Endothelial cell (in vitro differentiated cells): ENCODE results near the gene ARHGEF40. TPM values are rescaled to one million over a fixed set of nuclear protein-coding genes. Genes with fewer than 3 reads are reported as not detected.

Experiments used
- DNase-seq: peaks from one replicate; pipeline ENCODE4 v3.0.0; 2021; ENCODE audit warnings: low spot score
- H3K27ac Mint-ChIP-seq: one replicate; pipeline ENCODE4 v1.8.0; 2021; ENCODE audit warnings: mixed read lengths, inconsistent platforms; ENCODE audit not compliant: unreplicated experiment
- H3K27me3 Mint-ChIP-seq: one replicate; pipeline ENCODE4 v1.8.0; 2021; ENCODE audit warnings: mild to moderate bottlenecking, moderate library complexity, mixed read lengths, inconsistent platforms; ENCODE audit not compliant: unreplicated experiment
- H3K36me3 Mint-ChIP-seq: one replicate; pipeline ENCODE4 v1.8.0; 2021; ENCODE audit warnings: mild to moderate bottlenecking, low read depth, mixed read lengths, inconsistent platforms; ENCODE audit not compliant: unreplicated experiment
- H3K4me1 Mint-ChIP-seq: one replicate; pipeline ENCODE4 v1.8.0; 2021; ENCODE audit warnings: mild to moderate bottlenecking, mixed read lengths, inconsistent platforms; ENCODE audit not compliant: unreplicated experiment
- H3K4me3 Mint-ChIP-seq: one replicate; pipeline ENCODE4 v1.8.0; 2021; ENCODE audit warnings: mild to moderate bottlenecking, mixed read lengths, inconsistent platforms; ENCODE audit not compliant: unreplicated experiment
- H3K9me3 Mint-ChIP-seq: one replicate; pipeline ENCODE4 v1.8.0; 2021; ENCODE audit warnings: mixed read lengths, inconsistent platforms; ENCODE audit not compliant: unreplicated experiment
- total RNA-seq: library from RNA; stranded (reverse); fragmentation: NEBNext Ultra II Directional; extraction: Animal tissue kit (Norgen Biotek cat#: 25700); gene quantifications from one replicate; pipeline ENCODE4 v1.2.1, GENCODE V29; 2021; ENCODE audit not compliant: unreplicated experiment
- TF ChIP-seq, protein P1 (sequence below): fragments of 200-600 bp; sonication (generic); IDR thresholded peaks from one replicate; pipeline ENCODE4 v1.5.0; 2021; ENCODE audit warnings: antibody characterized with exemption; ENCODE audit not compliant: unreplicated experiment

The ARHGEF40 gene
- total RNA-seq, 1 donor from 2014 or later, result 12.5 TPM

DNA sequence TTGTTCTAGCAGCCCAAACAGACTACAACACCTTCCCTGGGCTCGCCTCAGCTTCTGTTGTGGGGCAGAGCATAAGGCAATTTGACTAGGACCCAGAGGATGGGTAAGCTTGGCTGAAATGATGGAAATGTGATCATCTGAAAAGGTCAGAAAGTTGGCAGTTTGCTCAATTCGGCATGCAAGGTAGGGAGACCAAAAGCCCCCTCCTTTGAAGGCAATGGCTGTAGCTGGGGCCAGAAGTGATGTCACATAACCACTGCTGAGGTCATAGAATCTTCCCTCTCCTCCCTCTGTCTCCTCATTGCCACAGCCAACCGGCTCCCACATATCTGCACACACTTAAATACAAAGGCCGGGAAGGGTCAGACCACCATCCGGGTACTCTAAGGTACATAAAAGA, 40.2 kb upstream of the ARHGEF40 start, which contains the start of gene TPPP2:
TPPP2 (plus strand) TSS at position 301 of the 400 bp plus-strand sequence. CDS start 365 bp downstream, outside the sequence.
- Mint-ChIP-seq H3K4me3 (no peak within 1 kb of the TSS), H3K27me3 (peaks cover 20% of the 10 kb centered on the region), H3K9me3 (no peaks in the 10 kb centered on the region), H3K36me3 (no peaks in the 10 kb centered on the region), H3K4me1 (peaks cover 4% of the 10 kb centered on the region), H3K27ac (no peak within 1 kb of the TSS)
- DNase-seq, result no peak
- TF ChIP-seq, protein P1, sequence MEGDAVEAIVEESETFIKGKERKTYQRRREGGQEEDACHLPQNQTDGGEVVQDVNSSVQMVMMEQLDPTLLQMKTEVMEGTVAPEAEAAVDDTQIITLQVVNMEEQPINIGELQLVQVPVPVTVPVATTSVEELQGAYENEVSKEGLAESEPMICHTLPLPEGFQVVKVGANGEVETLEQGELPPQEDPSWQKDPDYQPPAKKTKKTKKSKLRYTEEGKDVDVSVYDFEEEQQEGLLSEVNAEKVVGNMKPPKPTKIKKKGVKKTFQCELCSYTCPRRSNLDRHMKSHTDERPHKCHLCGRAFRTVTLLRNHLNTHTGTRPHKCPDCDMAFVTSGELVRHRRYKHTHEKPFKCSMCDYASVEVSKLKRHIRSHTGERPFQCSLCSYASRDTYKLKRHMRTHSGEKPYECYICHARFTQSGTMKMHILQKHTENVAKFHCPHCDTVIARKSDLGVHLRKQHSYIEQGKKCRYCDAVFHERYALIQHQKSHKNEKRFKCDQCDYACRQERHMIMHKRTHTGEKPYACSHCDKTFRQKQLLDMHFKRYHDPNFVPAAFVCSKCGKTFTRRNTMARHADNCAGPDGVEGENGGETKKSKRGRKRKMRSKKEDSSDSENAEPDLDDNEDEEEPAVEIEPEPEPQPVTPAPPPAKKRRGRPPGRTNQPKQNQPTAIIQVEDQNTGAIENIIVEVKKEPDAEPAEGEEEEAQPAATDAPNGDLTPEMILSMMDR, result no peak

GRCh38 chr14:21030531-21030930, 39.6 kb upstream of the ARHGEF40 start:
- no peak for DNase-seq
- TF ChIP-seq, protein P1, result no peak
- H3K27me3 Mint-ChIP-seq, result peaks cover 23% of the 10 kb centered on the region
- H3K9me3 Mint-ChIP-seq, result no peaks in the 10 kb centered on the region
- no peak overlapping the region for H3K4me3 Mint-ChIP-seq
- peaks cover 4% of the 10 kb centered on the region for H3K4me1 Mint-ChIP-seq
- no peaks in the 10 kb centered on the region for H3K36me3 Mint-ChIP-seq
- H3K27ac Mint-ChIP-seq, result no peak overlapping the region

GRCh38 chr14:21032326-21033132, 37.6 kb upstream of the ARHGEF40 start:
- Mint-ChIP-seq H3K27me3 (peaks cover 19% of the 10 kb centered on the region), H3K9me3 (no peaks in the 10 kb centered on the region), H3K4me3 (no peak overlapping the region), H3K27ac (no peak overlapping the region), H3K36me3 (no peaks in the 10 kb centered on the region), H3K4me1 (no peaks in the 10 kb centered on the region)
- TF ChIP-seq, protein P1, result no peak
- DNase-seq, result no peak

DNA sequence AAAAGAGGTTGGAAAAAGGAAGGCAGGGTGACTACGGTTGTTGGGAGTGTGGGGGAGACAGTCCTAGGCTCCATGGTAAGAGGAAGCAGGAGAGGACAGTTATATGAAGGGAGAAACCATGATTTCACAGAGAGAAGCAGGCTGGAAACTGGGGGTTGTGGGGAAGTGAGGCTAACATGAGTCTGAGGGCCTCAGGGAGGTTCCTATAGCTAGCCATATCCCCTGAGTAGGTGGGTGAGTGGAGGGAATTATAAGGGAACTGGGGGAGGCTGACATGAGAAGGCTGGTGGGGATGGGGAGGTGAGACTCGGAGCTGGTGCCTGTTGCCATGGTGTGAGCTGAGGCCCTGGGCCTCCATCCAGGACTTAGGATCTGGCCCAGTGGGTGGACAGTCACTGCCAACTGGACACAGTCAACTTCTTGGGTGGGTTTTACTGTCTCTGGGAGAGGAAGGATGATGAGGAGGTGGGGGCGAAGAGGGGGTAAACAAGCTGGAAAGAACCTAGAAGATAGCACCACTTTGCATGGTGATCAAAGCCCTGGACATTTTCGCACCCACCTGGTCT, 36.9 kb upstream of the ARHGEF40 start:
- no peaks in the 10 kb centered on the region for H3K36me3 Mint-ChIP-seq
- H3K4me1 Mint-ChIP-seq, result peaks cover under 1% of the 10 kb centered on the region
- no peak overlapping the region for H3K27ac Mint-ChIP-seq
- DNase-seq, result no peak
- no peaks in the 10 kb centered on the region for H3K9me3 Mint-ChIP-seq
- TF ChIP-seq, protein P1, result no peak
- H3K27me3 Mint-ChIP-seq, result peaks cover 19% of the 10 kb centered on the region
- no peak overlapping the region for H3K4me3 Mint-ChIP-seq

- Mint-ChIP-seq H3K9me3 (no peaks in the 10 kb centered on the region), H3K4me1 (peaks cover 14% of the 10 kb centered on the region), H3K27ac (no peak within 1 kb of the TSS), H3K27me3 (peaks cover 17% of the 10 kb centered on the region), H3K36me3 (no peaks in the 10 kb centered on the region), H3K4me3 (peak within 1 kb of the TSS; percentile 39)
- TF ChIP-seq, protein P1, result no peak
- no peak for DNase-seq
These were observed 35.4 kb upstream of the ARHGEF40 start, which contains the start of gene RNASE13 for GRCh38 chr14:21034707-21035106. Gene RNASE13 (minus strand): TSS chr14:21034807. CDS start chr14:21034288, 519 bp downstream.
